Measurements from ENCODE around the gene CNKSR2. TPM values are rescaled to one million over a fixed set of nuclear protein-coding genes. Genes with fewer than 3 reads are reported as not detected.

Gene CNKSR2
- total RNA-seq, 1 experiment from 2014 or later = not detected

GRCh38 chrX:21384178-21384577, 10.0 kb downstream of the CNKSR2 start (continued):
- no peak for TF ChIP-seq REST (IDR thresholded peaks at IDR 0.05; ENCODE audit: low read depth)
- no peak for TF ChIP-seq CBX3 (IDR thresholded peaks at IDR 0.05; ENCODE audit: low read depth)
- TF ChIP-seq ELF1 (IDR thresholded peaks at IDR 0.05; ENCODE audit: borderline replicate concordance, low read depth) = no peak
- no peak for TF ChIP-seq SIN3A (IDR thresholded peaks at IDR 0.05; ENCODE audit: low read depth)
- no peak for TF ChIP-seq CTCF (IDR thresholded peaks at IDR 0.05 in 2 of 3, conservative IDR thresholded peaks at IDR 0.05 in 1 of 3; ENCODE audit: borderline replicate concordance in 1 of 3, insufficient read depth in 1 of 3, low read depth in 2 of 3, low read length in 2 of 3)
- no peak for TF ChIP-seq SP1 (IDR thresholded peaks at IDR 0.05; ENCODE audit: low read depth)
- TF ChIP-seq RAD21 (IDR thresholded peaks at IDR 0.05; ENCODE audit: low read depth) = no peak
- TF ChIP-seq FOSL1 (IDR thresholded peaks at IDR 0.05; ENCODE audit: low read depth) = no peak
- TF ChIP-seq POLR2A (IDR thresholded peaks at IDR 0.05; ENCODE audit: borderline replicate concordance, extremely low read depth, insufficient read depth, insufficient read length) = no peak
- TF ChIP-seq ATF3 (IDR thresholded peaks at IDR 0.05) = no peak
- no peak for TF ChIP-seq ZFX (IDR thresholded peaks at IDR 0.05)

All from HCT116 (cell line).